GM12878 (cell line): ENCODE measurements around the gene MFSD1.

Experiments
- BHLHE40 ChIP-seq, 2 experiments: fragments of 450-650 bp in 1 of 2; IDR thresholded peaks; 2 replicates each; pipeline ENCODE4 v1.6.1; 2011 to 2017; ENCODE audit warnings: low read depth in 2 of 2, borderline replicate concordance in 1 of 2, improper control_type of control experiment in 1 of 2, low read length in 1 of 2, mild to moderate bottlenecking in 1 of 2
- BRCA1 ChIP-seq: IDR thresholded peaks from 2 replicates; pipeline ENCODE4 v1.6.1; 2011; ENCODE audit warnings: low read depth, low read length, improper control_type of control experiment
- CBFB ChIP-seq: IDR thresholded peaks from 2 replicates; pipeline ENCODE4 v1.6.1; 2016; ENCODE audit warnings: antibody characterized with exemption, low read depth
- CTCF ChIP-seq, 3 experiments: IDR thresholded peaks in 2 of 3; conservative IDR thresholded peaks in 1 of 3; 2 replicates each; pipeline ENCODE4 v1.5.1; 2011; ENCODE audit warnings: low read depth in 3 of 3, low read length in 3 of 3, mild to moderate bottlenecking in 3 of 3, control low read depth in 2 of 3, moderate library complexity in 2 of 3, inconsistent platforms in 1 of 3, mixed read lengths in 1 of 3; ENCODE audit not compliant: control insufficient read depth in 2 of 3, insufficient read depth in 1 of 3; ENCODE audit errors: extremely low read depth in 1 of 3
- GABPA ChIP-seq: IDR thresholded peaks from 2 replicates; pipeline ENCODE4 v1.6.1; 2014; ENCODE audit warnings: antibody characterized with exemption, low read depth, mild to moderate bottlenecking, inconsistent platforms
- GATAD2B ChIP-seq: fragments of 450-650 bp; conservative IDR thresholded peaks from 2 replicates; pipeline ENCODE4 v1.6.1; 2017; ENCODE audit warnings: low read depth, mild to moderate bottlenecking, moderate library complexity
- JUND ChIP-seq: IDR thresholded peaks from 2 replicates; pipeline ENCODE4 v1.6.1; 2012; ENCODE audit warnings: low read depth, mild to moderate bottlenecking, low read length, improper control_type of control experiment, moderate library complexity
- POLR2AphosphoS5 ChIP-seq: IDR thresholded peaks from 2 replicates; pipeline ENCODE4 v1.6.1; 2011; ENCODE audit warnings: mild to moderate bottlenecking, low read length, inconsistent platforms
- RFX5 ChIP-seq: IDR thresholded peaks from 2 replicates; pipeline ENCODE4 v1.6.1; 2011; ENCODE audit warnings: low read depth, low read length, improper control_type of control experiment
- STAT1 ChIP-seq: fragments of 450-650 bp; conservative IDR thresholded peaks from 2 replicates; pipeline ENCODE4 v1.6.1; 2014; ENCODE audit warnings: antibody characterized with exemption, mild to moderate bottlenecking
- WRNIP1 ChIP-seq: IDR thresholded peaks from 2 replicates; pipeline ENCODE4 v1.6.1; 2011; ENCODE audit warnings: low read depth, low read length, improper control_type of control experiment, borderline replicate concordance
- YY1 ChIP-seq: IDR thresholded peaks from 2 replicates; pipeline ENCODE4 v1.6.1; 2011; ENCODE audit warnings: low read depth, mild to moderate bottlenecking, low read length

DNA sequence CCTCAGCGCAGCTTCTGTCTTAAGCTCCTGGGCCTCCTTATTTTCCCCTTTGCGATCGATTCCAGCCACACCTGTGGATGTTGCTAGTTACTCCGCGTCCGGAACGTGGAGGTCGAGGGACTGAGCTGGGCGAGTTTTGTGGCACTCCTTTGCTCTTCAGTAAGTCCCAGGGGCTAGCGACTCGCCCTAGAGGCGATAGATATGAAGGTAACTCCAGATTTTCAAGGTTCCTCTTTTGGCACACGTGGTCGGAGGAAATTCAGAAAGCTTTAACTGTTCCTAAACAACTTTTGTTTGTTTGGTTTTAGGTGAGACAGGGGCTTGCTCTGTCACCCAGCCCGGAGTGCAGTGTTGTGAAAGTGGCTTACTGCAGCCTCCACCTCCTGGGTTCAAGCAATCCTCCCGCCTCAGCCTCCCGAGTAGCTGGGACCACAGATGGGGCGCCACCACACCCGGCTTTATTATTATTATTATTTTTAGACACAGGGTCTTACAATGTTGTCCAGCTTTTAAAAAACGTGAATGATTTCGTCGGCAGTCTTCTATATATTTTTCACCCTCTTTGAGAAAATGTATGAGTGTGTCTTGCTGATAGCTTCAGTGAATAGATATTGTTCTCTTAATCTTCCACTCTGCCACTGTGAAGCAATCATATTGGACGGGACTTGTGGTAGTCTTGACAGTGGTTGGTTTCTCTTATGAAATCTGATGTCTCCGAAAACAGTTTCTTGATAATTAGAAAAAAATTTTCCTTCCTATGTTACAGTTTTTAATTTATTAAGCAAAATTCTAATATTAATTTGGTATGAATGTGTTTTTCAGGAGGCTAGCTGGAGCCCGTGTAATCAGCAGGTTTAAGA is 785 bp downstream of the MFSD1 start:
- peak in 1 of 3 experiments; percentile 6; a peak in 1 of 6 replicates for TF ChIP-seq CTCF (IDR thresholded peaks at IDR 0.05 in 2 of 3, conservative IDR thresholded peaks at IDR 0.05 in 1 of 3; ENCODE audit: control insufficient read depth in 2 of 3, extremely low read depth in 1 of 3, insufficient read depth in 1 of 3, low read depth in 3 of 3, low read length in 3 of 3)
- no peak for TF ChIP-seq RFX5
- no peak for TF ChIP-seq WRNIP1
- TF ChIP-seq BHLHE40 (IDR thresholded peaks at IDR 0.05; ENCODE audit: borderline replicate concordance in 1 of 2, low read depth in 2 of 2, low read length in 1 of 2), result no peak
- no peak for TF ChIP-seq POLR2AphosphoS5
- TF ChIP-seq YY1, result no peak
- no peak for TF ChIP-seq JUND
- no peak for TF ChIP-seq STAT1
- no peak for TF ChIP-seq GABPA
- no peak for TF ChIP-seq GATAD2B
- TF ChIP-seq BRCA1, result no peak
- no peak for TF ChIP-seq CBFB
